HepG2 (cell line): ENCODE measurements around the gene CPEB3. TPM values are rescaled to one million over a fixed set of nuclear protein-coding genes. Genes with fewer than 3 reads are reported as not detected.

ENCODE experiments used
- ELF1 ChIP-seq: sonication (generic); formaldehyde crosslinking; IDR thresholded peaks from 2 replicates; pipeline ENCODE4 v1.4.0; 2020; ENCODE audit warnings: missing genetic modification reagents
- FOXC1 ChIP-seq: sonication (generic); formaldehyde crosslinking; IDR thresholded peaks from 2 replicates; pipeline ENCODE4 v1.8.0; 2022; ENCODE audit warnings: mild to moderate bottlenecking, missing genetic modification reagents, borderline replicate concordance
- HNF4G ChIP-seq, 2 experiments: sonication (generic) in 1 of 2; formaldehyde crosslinking in 1 of 2; IDR thresholded peaks; 2 replicates each; pipeline versions ENCODE4 v1.4.0 to v1.6.1; 2011 to 2020; ENCODE audit warnings: borderline replicate concordance in 2 of 2, low read depth in 2 of 2, mild to moderate bottlenecking in 2 of 2, low read length in 1 of 2, missing genetic modification reagents in 1 of 2, moderate library complexity in 1 of 2
- MYC ChIP-seq: sonication (generic); formaldehyde crosslinking; IDR thresholded peaks from 2 replicates; pipeline ENCODE4 v1.9.0; 2021; ENCODE audit warnings: missing genetic modification reagents, borderline replicate concordance
- PCBP1 ChIP-seq: fragments of 200-400 bp; formaldehyde crosslinking; IDR thresholded peaks from 2 replicates; pipeline ENCODE4 v1.6.1; 2017; ENCODE audit warnings: mild to moderate bottlenecking, low read depth, low read length, borderline replicate concordance
- POGK ChIP-seq: sonication (generic); formaldehyde crosslinking; conservative IDR thresholded peaks from 2 replicates; pipeline ENCODE4 v1.8.0; 2022; ENCODE audit warnings: mild to moderate bottlenecking, moderate library complexity, missing genetic modification reagents
- PPARG ChIP-seq: conservative IDR thresholded peaks from 2 replicates; pipeline ENCODE4 v1.6.1; 2016; ENCODE audit warnings: missing biosample characterization, missing genetic modification reagents
- TIGD3 ChIP-seq: sonication (generic); formaldehyde crosslinking; IDR thresholded peaks from 2 replicates; pipeline ENCODE4 v1.5.1; 2020; ENCODE audit warnings: mild to moderate bottlenecking, missing genetic modification reagents, borderline replicate concordance
- UBTF ChIP-seq: sonication (generic); formaldehyde crosslinking; IDR thresholded peaks from 2 replicates; pipeline ENCODE4 v1.4.0; 2020; ENCODE audit warnings: mild to moderate bottlenecking, missing genetic modification reagents
- ZFP36 ChIP-seq: fragments of 150-350 bp; IDR thresholded peaks from 2 replicates; pipeline ENCODE4 v1.6.1; 2018; ENCODE audit warnings: borderline replicate concordance, low read length, low read depth; ENCODE audit not compliant: partially characterized antibody
- ZFP62 ChIP-seq: sonication (generic); formaldehyde crosslinking; IDR thresholded peaks from 2 replicates; pipeline ENCODE4 v1.4.0; 2020; ENCODE audit warnings: missing genetic modification reagents
- ZNF446 ChIP-seq: sonication (generic); formaldehyde crosslinking; IDR thresholded peaks from 2 replicates; pipeline ENCODE4 v1.5.0; 2020; ENCODE audit warnings: mild to moderate bottlenecking, missing genetic modification reagents
- ZNF572 ChIP-seq: sonication (generic); formaldehyde crosslinking; IDR thresholded peaks from 2 replicates; pipeline ENCODE4 v1.5.1; 2020; ENCODE audit warnings: mild to moderate bottlenecking, missing genetic modification reagents
- ZNF672 ChIP-seq: sonication (generic); formaldehyde crosslinking; IDR thresholded peaks from 2 replicates; pipeline ENCODE4 v1.8.1; 2022; ENCODE audit warnings: missing genetic modification reagents
- polyA plus RNA-seq, 8 experiments: library from polyadenylated mRNA; depleted of rRNA in 3 of 8; stranded (reverse) in 7 of 8; unstranded in 1 of 8; fragments of >200 nt; fragmentation: Illumina TruSeq in 4 of 8; extraction: Trizol in 4 of 8; gene quantifications; 2 replicates each; pipeline versions ENCODE4 v1.2.1 to v1.2.3, GENCODE V29; 2011 to 2016; ENCODE audit warnings: low read depth in 4 of 8, missing spikeins in 1 of 8, mixed read lengths in 1 of 8; ENCODE audit not compliant: insufficient read depth in 1 of 8
- total RNA-seq, 5 experiments: library from RNA; depleted of rRNA; stranded (reverse); fragments of >200 nt; fragmentation: Illumina TruSeq; extraction: Trizol; gene quantifications; 2 replicates each; pipeline ENCODE4 v1.2.3, GENCODE V29; 2016; ENCODE audit warnings: low read depth in 1 of 5
- TF ChIP-seq, protein P1 (sequence below): sonication (generic); formaldehyde crosslinking; IDR thresholded peaks from 2 replicates; pipeline ENCODE4 v1.4.0; 2020; ENCODE audit warnings: missing genetic modification reagents
- TF ChIP-seq, protein P2 (sequence below): sonication (generic); formaldehyde crosslinking; conservative IDR thresholded peaks from 2 replicates; pipeline ENCODE4 v1.4.0; 2020; ENCODE audit warnings: mild to moderate bottlenecking, missing genetic modification reagents, moderate library complexity

The CPEB3 gene
- total and polyA plus RNA-seq, 2 of the 13 experiments (the other 11 are each of a cell fraction or from before 2014, with no cell fraction given) = 0.66 to 0.70 TPM

DNA sequence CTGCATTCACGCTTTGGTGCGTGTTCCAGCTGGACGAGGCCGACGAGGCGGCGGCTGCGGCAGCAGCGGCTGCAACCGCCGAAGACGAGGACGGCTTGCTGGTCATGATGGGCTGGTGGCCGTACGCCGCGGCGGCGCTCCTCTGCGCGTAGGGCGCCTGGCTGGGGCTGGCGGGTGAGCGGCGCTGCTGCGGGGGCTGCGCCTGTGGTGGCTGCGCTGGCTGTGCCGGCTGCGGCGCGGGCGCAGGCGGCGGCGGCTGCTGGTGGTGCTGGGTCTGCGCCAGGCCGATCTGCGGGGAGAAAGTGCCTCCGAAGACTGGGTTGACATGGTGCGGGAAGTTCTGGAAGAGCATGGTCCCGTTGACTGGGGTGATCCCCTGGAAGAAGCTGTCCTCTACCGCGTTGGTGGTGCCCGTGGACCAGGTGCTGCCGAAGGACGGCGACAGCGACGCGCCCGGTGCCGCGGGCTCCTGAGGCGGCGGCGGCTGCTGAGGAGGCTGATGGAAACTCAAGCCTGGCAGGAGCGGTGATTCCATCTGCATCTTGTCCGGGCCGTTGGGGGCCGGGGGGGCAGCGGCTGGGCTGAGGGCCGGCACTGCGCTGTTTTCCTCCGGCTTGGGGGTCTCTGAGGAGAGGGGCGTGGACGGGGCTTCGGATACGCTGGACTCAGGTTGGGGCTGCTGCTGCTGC, 51.1 kb downstream of the CPEB3 start (continued):
- TF ChIP-seq, protein P1, sequence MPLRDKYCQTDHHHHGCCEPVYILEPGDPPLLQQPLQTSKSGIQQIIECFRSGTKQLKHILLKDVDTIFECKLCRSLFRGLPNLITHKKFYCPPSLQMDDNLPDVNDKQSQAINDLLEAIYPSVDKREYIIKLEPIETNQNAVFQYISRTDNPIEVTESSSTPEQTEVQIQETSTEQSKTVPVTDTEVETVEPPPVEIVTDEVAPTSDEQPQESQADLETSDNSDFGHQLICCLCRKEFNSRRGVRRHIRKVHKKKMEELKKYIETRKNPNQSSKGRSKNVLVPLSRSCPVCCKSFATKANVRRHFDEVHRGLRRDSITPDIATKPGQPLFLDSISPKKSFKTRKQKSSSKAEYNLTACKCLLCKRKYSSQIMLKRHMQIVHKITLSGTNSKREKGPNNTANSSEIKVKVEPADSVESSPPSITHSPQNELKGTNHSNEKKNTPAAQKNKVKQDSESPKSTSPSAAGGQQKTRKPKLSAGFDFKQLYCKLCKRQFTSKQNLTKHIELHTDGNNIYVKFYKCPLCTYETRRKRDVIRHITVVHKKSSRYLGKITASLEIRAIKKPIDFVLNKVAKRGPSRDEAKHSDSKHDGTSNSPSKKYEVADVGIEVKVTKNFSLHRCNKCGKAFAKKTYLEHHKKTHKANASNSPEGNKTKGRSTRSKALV (CRISPR knock-in tag) = peak; percentile 62; the same call in 1 of the 2 replicates
- TF ChIP-seq MYC (CRISPR knock-in tag) (peak; percentile 38; the same call in 1 of the 2 replicates), POGK (CRISPR knock-in tag) (0 out of 2 replicates have a peak, but pooled peaks have one; percentile 56), UBTF (CRISPR knock-in tag) (peak; percentile 87), ZFP36 (no peak), ZNF672 (0 out of 2 replicates have a peak, but pooled peaks have one; percentile 52), ZFP62 (CRISPR knock-in tag) (0 out of 2 replicates have a peak, but pooled peaks have one; percentile 14), TIGD3 (CRISPR knock-in tag) (no peak; the same call in 1 of the 2 replicates), PCBP1 (no peak), HNF4G (IDR thresholded peaks at IDR 0.05; ENCODE audit: borderline replicate concordance, low read depth, low read length) (no peak), HNF4G (CRISPR knock-in tag; IDR thresholded peaks at IDR 0.05; ENCODE audit: borderline replicate concordance, low read depth) (no peak), ZNF446 (CRISPR knock-in tag) (peak; percentile 42; the same call in 1 of the 2 replicates), FOXC1 (CRISPR knock-in tag) (no peak), ELF1 (CRISPR knock-in tag) (no peak), PPARG (CRISPR knock-in tag) (no peak), ZNF572 (CRISPR knock-in tag) (0 out of 2 replicates have a peak, but pooled peaks have one; percentile 55)
- TF ChIP-seq, protein P2, sequence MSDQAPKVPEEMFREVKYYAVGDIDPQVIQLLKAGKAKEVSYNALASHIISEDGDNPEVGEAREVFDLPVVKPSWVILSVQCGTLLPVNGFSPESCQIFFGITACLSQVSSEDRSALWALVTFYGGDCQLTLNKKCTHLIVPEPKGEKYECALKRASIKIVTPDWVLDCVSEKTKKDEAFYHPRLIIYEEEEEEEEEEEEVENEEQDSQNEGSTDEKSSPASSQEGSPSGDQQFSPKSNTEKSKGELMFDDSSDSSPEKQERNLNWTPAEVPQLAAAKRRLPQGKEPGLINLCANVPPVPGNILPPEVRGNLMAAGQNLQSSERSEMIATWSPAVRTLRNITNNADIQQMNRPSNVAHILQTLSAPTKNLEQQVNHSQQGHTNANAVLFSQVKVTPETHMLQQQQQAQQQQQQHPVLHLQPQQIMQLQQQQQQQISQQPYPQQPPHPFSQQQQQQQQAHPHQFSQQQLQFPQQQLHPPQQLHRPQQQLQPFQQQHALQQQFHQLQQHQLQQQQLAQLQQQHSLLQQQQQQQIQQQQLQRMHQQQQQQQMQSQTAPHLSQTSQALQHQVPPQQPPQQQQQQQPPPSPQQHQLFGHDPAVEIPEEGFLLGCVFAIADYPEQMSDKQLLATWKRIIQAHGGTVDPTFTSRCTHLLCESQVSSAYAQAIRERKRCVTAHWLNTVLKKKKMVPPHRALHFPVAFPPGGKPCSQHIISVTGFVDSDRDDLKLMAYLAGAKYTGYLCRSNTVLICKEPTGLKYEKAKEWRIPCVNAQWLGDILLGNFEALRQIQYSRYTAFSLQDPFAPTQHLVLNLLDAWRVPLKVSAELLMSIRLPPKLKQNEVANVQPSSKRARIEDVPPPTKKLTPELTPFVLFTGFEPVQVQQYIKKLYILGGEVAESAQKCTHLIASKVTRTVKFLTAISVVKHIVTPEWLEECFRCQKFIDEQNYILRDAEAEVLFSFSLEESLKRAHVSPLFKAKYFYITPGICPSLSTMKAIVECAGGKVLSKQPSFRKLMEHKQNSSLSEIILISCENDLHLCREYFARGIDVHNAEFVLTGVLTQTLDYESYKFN = no peak
